ENCODE measurements around the gene VSTM4. TPM values are rescaled to one million over a fixed set of nuclear protein-coding genes. Genes with fewer than 3 reads are reported as not detected.

Gene VSTM4
- total RNA-seq, 1 donor = 4.7 TPM

- no peak overlapping the region for H3K4me3 ChIP-seq (ENCODE audit: low read depth, low read length)
- TF ChIP-seq, protein P1, sequence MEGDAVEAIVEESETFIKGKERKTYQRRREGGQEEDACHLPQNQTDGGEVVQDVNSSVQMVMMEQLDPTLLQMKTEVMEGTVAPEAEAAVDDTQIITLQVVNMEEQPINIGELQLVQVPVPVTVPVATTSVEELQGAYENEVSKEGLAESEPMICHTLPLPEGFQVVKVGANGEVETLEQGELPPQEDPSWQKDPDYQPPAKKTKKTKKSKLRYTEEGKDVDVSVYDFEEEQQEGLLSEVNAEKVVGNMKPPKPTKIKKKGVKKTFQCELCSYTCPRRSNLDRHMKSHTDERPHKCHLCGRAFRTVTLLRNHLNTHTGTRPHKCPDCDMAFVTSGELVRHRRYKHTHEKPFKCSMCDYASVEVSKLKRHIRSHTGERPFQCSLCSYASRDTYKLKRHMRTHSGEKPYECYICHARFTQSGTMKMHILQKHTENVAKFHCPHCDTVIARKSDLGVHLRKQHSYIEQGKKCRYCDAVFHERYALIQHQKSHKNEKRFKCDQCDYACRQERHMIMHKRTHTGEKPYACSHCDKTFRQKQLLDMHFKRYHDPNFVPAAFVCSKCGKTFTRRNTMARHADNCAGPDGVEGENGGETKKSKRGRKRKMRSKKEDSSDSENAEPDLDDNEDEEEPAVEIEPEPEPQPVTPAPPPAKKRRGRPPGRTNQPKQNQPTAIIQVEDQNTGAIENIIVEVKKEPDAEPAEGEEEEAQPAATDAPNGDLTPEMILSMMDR (IDR thresholded peaks at IDR 0.05; ENCODE audit: insufficient read depth, low read depth, low read length) = no peak
- no peak for DNase-seq (ENCODE audit: low read depth)
These were observed 79.4 kb downstream of the VSTM4 start for GRCh38 chr10:49035920-49036319.

DNA sequence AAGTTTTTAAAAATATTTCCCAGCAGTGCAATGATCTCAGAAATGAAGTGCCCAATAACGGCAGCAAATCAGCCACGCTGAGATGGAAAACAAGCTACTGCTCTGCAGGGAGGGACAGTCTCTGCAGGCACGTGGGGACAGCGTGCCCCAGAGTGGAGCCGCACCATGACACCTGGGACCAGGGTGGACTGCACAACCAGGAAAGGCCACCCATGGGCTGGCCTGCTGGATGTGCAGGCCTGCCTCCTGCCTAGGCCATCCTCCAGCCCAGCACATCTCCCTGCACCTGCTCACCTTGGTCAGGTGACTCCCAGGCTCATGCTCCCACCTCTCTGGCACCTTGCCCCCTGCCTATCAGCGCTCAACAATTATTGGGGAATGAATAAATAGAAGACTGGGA, 80.4 kb downstream of the VSTM4 start:
- DNase-seq (ENCODE audit: low read depth) = no peak
- TF ChIP-seq, protein P1 (IDR thresholded peaks at IDR 0.05; ENCODE audit: insufficient read depth, low read depth, low read length) = no peak
- H3K4me3 ChIP-seq (ENCODE audit: low read depth, low read length) = no peak overlapping the region

GRCh38 chr10:49033939-49034338, 81.4 kb downstream of the VSTM4 start:
- no peak for DNase-seq (ENCODE audit: low read depth)
- TF ChIP-seq, protein P1 (IDR thresholded peaks at IDR 0.05; ENCODE audit: insufficient read depth, low read depth, low read length) = no peak
- H3K4me3 ChIP-seq (ENCODE audit: low read depth, low read length) = no peak overlapping the region

GRCh38 chr10:49029666-49030065, 85.7 kb downstream of the VSTM4 start:
- no peak overlapping the region for H3K4me3 ChIP-seq (ENCODE audit: low read depth, low read length)
- TF ChIP-seq, protein P1 (IDR thresholded peaks at IDR 0.05; ENCODE audit: insufficient read depth, low read depth, low read length) = no peak
- DNase-seq (ENCODE audit: low read depth) = no peak

GRCh38 chr10:49028639-49029038, 86.7 kb downstream of the VSTM4 start:
- TF ChIP-seq, protein P1 (IDR thresholded peaks at IDR 0.05; ENCODE audit: insufficient read depth, low read depth, low read length) = no peak
- no peak overlapping the region for H3K4me3 ChIP-seq (ENCODE audit: low read depth, low read length)
- DNase-seq (ENCODE audit: low read depth) = peak; percentile 69

DNA sequence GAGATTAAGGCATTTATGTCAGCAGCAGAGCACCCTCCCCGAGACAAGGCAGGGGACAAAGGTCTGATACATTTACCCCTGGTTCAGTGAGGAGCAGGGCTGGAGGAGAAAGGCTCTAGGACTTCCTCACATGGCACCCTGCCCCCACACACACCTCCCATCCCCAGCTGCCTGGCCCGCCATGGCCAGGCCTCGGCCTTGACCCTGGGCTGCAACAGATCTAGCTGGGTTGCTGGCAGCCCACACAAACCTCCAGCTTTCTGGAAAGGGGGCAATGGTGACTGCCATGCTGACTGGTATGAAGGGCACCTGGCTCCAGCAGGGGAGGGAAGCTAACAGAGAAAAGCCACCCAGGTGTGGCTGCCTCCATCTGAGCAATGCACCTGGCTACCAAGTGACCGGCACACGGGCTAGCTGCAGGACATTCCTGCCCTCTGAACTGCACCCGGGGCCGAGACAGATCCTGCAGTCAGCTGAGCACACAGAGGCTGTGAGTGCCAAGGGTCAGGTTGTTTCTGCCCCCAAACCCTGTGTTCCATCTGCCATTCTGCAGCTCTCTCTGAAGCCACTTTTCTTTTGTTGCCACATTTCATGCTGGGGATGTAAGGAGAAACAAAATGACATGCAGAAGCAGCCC, 89.9 kb downstream of the VSTM4 start:
- H3K4me3 ChIP-seq (ENCODE audit: low read depth, low read length) = no peak overlapping the region
- DNase-seq (ENCODE audit: low read depth) = no peak
- TF ChIP-seq, protein P1 (IDR thresholded peaks at IDR 0.05; ENCODE audit: insufficient read depth, low read depth, low read length) = no peak

DNA sequence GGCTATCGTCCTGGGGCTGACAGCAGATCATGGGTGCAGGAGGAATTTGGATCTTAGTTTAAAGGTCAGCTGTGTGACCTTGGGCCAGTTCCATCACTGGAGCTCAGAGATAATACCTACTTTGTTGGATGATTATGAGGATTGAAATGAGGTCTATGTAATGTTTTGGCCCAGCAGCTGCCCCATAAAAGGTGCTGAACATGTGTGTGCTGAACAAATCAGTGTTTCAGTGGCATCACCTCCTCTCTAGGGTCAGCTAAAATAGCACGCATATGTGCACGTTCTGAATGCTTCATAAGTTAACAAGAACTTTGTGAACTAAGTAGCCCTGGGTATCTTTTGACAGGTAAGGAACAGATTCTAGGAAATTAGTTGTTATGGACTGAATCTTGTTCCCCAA, 90.8 kb downstream of the VSTM4 start:
- TF ChIP-seq, protein P1 (IDR thresholded peaks at IDR 0.05; ENCODE audit: insufficient read depth, low read depth, low read length) = no peak
- H3K4me3 ChIP-seq (ENCODE audit: low read depth, low read length) = no peak overlapping the region
- no peak for DNase-seq (ENCODE audit: low read depth)

All from fibroblast of villous mesenchyme (primary cell).